NCI-H2227 (cell line): ENCODE results near the gene LEP.

Source experiments
- DNase-seq: peaks from one replicate; lab custom pipeline; 2025; ENCODE audit not compliant: unreplicated experiment; lab: John Stamatoyannopoulos, UW

The LEP gene

DNA sequence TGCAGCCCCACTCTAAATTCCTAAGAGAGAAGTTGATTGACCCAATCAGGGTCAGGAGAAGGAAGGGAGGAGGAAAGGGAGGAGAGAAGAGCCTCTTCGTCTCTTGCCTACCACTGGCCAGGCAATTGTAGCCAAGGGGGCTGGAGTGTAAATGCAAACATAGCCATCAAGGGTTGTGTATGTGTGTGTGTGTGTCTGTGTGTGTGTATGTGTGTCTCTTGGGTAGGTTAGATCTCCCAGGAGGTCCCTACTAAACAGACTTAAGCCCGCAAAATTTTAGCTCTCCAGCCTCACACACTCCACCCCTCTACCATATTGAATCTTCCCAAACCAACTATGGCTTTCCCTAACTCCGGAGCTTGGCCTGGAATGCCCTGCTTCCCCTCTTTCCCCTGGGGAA is 3.8 kb downstream of the LEP start:
- DNase-seq, result no peak

DNA sequence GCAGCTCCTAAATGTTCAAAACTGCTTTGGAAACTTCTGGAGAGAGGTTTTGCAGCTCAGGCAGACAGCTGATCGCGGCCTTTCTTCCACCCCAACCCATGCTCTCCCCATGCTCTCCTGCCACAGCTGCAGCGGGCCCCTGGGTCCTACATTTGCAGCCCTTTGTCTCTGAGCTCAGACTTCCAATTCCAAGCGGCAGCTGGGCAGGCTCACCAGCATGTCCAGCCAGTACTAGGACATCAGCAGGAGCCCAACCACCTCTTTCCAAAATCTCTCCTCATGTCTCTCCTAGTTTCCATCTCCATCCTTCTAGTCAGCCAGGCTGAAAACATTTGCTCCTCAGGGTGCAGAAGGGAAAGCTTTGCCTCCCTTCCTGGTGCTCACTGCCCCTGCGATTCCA is 6.0 kb downstream of the LEP start:
- no peak for DNase-seq

DNA sequence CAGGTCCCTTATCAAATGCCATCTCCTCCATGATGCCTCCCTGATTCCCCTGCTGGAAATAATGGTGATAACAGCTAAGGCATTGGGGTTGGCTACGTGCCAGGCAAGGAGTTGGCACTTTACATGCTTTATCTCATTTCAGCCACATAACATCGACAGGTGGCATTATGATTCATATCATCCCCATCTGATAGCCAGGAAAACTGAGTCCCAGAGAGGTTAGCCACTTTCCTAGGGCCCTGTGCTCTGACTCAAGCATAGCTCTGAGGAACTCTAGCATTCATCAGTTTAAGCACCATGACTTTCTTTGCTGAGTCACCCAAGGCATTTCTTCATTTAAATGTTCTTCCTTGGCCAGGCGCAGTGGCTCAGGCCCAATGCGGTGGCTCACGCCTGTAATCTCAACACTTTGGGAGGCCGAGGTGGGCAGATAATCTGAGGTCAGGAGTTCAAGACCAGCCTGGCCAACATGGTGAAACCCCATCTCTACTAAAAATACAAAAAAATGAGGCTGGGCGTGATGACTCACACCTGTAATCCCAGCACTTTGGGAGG is 6.6 kb downstream of the LEP start:
- no peak for DNase-seq

DNA sequence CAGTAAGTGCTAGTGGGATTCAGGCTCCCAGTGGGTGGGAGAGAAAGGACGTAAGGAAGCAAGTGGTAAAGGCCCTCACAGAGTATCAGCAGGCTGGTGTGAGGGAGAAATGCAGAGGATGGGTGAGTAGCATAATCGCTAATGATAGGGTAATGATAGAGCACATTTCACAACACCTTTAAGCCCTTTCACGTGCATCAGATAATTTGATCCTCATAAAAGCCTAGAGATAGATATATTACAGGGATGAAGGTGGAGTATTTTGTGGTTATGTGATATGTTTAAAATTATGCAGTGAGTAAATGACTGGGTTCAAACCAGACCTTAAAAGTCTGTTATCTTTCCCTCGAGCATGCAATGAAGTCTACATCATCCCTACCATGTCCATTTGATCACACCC is 10.3 kb downstream of the LEP start:
- DNase-seq, result peak; percentile 34

DNA sequence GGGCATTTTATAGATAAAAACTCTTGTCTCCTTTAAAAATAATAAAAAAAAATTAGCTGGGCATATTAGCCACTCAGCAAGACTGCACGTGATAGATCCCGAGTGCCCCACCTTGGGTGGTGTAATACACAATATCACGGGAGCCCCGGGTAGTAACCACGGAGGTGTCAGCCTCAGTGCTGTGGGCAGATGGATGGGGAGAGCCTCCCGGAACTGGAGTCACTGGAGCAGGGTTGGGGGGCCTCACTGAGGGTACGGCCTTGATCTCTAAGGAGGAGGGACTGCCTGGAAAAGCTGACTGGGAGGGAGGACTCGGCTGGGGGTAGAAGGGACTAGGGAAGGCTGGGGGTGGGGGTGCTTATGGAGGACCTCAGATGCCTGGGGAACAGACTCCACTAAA is 12.6 kb downstream of the LEP start:
- DNase-seq, result no peak

DNA sequence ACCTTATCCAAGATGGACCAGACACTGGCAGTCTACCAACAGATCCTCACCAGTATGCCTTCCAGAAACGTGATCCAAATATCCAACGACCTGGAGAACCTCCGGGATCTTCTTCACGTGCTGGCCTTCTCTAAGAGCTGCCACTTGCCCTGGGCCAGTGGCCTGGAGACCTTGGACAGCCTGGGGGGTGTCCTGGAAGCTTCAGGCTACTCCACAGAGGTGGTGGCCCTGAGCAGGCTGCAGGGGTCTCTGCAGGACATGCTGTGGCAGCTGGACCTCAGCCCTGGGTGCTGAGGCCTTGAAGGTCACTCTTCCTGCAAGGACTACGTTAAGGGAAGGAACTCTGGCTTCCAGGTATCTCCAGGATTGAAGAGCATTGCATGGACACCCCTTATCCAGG is 13.4 kb downstream of the LEP start:
- no peak for DNase-seq

DNA sequence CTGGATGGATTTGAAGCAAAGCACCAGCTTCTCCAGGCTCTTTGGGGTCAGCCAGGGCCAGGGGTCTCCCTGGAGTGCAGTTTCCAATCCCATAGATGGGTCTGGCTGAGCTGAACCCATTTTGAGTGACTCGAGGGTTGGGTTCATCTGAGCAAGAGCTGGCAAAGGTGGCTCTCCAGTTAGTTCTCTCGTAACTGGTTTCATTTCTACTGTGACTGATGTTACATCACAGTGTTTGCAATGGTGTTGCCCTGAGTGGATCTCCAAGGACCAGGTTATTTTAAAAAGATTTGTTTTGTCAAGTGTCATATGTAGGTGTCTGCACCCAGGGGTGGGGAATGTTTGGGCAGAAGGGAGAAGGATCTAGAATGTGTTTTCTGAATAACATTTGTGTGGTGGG is 14.2 kb downstream of the LEP start:
- DNase-seq, result no peak

DNA sequence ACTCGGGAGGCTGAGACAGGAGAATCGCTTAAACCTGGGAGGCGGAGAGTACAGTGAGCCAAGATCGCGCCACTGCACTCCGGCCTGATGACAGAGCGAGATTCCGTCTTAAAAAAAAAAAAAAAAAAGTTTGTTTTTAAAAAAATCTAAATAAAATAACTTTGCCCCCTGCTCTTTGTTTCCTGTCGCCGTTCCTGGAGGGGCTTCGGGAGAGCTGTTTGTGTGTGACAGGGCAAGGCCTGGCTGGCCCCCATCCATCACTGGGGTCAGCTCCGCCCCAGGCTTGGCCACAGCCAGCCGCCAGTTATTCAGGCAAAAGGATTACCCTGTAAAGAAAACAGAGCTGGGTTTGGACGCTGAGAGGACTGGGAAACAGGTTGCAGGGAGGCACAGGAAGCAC is 16.4 kb downstream of the LEP start:
- no peak for DNase-seq

DNA sequence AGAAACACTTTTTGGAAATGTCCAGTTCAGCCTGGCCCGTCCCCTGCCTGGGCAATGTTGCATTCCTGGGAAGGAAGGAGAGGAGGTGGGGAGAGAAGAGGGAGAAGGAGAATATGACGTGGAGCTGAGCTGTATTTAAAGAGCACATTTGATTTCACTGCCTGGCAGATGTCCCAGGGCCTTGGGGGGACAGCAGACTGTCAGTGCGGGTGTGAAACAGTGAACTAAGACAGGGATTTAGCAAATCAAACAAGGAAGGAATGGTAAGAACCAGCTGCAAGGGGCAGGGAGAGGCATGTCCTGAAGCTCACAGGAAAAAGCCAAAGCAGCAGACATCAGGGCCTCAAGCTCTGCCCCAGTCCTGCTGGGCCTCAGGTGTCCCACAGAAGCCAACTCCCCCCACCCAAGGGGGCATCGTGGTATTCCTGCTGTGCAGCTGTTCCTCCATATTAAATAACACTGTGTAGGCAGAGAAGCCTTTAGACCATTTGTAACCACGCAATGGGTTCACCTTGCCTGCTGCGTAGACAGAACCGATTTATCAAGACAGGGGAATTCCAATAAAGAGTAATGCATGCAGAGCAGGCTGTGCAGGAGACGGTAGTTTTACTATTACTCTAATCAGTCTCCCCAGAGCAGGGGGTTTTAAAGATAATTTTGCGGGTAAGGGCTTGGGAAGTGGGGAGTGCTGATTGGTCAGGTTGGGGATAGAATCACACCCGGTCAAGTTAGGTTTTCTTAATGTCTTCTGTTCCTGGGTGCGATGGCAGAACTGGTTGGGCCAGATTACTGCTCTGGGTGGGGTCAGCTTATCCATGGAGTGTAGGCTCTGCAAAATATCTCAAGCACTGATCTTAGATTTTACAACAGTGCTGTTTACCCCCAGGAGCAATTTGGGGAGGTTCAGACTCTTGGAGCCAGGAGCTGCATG is 18.3 kb downstream of the LEP start:
- DNase-seq, result no peak

DNA sequence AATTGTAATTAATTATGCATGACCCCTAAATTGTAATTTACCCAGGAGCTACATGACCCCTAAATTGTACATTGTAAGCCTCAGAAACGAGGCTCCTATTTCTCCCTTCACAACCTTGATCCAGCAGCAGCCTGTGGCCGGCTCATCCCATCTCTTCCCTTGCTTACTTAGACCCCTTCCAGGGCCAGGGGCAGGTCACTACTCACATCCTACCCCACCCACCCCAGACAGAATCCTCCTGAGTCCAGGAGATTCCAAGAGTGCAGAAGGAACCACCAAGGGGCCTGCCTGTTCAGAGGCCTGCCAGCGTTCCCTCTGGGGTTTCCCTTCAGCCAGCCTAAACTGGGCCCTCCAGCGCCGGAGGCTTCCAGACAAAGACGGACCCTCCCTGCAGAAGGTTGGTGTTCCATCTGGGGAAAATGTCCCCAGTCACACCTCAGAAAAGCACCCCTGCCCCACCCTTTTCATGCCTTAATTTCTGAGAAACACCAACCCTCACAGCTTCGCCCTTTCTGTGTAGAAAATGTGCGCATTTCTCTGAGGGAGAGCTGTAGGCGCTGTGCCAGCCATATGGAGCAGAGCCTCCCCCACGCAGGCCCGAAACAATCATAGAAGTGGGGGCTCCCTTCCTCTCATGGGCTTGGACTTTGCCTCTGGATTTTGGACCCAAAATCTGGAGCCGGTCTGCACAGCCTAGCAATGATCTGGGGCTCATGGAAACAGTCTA is 19.2 kb downstream of the LEP start:
- no peak for DNase-seq

DNA sequence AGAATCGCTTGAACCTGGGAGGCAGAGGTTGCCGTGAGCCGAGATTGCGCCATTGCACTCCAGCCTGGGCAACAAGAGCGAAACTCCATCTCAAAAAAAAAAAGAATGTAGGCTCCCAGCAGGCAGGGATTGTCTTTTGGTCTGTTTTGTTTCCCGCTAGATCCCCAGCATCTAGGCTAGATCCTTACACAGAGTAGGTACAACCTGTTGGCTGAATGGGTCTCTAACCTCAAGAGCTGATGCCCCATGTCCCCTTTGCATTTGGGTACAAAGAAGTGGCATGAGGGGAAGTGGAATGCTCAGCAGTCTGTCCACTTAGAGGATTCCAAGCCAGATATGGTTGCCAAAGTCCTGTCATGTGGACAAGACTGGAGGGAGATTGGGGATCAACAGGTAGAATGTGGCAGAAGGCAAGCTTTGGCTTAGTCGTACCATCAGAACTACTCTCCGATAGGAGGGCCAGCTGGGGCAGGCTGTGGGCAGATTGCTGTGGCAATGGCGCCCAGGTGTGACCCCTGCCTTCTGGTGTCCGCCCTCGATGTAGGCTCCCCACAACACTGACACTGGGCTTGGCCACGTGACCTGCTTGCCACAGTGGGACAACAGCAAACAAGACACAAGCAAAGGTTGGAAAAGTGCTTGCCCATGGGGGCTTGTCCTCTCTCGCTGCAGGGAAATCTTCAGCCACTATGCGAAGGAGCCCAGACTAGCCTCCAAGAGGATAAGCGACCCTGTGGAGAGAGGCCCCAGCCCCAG is 21.4 kb downstream of the LEP start:
- DNase-seq, result no peak

DNA sequence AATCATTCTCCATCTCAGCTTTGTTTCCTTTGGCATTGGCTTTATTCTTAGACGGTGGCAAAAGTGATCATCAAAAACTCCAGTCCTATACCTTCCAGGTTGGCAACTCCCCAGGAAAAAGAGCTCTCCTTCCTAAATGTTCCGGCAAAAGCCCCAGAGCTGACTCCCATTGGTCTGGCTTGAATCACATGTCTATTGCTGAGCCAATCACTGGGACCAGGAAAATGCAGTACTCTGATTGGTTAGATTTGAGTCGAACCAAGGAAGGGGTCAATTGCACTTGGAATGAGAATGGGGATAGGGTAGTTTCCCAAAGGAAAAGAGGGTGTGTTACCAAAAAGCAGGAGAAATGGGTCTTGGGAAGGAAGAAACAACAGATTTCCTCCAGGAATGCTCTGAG is 22.3 kb downstream of the LEP start:
- no peak for DNase-seq

DNA sequence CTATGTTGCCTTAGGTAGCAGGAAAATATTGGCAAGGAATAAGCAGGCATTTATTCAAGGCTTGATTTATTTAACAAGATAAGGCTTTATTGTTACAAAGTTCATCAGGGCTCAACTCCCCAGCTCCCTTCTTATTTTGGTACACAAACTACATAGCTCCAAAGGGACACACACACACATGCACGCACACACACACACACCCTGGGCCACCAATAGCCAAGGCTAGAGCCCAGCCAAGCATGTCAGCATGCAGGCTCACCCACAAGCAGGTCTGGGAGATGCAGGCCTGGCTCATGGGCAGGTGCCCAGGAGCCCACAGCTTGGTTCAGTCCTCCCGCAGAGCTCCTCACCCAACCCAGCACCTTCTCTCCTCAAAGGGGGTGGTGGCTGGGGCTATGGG is 23.4 kb downstream of the LEP start:
- DNase-seq, result no peak

DNA sequence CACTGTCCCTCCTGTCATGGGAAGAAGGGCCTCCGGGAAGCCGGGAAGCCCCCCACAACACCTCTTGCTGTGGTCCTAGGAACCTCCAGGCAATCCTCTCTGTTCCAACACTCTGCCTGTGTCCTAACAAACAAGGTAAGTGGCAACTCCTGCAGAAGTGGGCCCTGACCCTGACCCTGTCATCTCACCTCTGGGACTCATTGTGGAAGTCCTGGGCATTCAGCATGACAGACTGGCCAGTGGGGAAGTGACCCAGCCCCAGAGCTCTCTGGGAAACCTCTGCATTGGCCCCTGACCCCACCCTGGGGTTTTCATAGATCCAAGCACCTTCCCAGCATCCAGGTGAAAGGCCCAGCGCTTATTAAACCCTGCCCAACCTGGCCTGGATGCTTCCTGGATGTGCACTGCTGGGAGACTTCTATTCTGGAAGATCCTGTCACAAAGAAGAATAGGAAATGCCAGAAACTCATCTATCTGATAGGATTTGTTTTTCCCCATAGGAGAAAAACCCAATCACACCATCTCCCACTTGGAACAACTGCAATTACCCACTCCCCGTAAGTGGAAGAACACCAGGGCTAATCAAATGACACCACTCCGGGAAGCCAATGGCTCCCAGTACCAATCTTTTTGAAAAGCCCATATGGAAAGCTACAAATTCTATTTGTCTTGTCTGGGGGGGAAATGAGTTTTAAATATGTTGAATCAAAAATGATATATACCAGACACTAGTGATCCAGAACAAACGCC is 24.3 kb downstream of the LEP start:
- no peak for DNase-seq

DNA sequence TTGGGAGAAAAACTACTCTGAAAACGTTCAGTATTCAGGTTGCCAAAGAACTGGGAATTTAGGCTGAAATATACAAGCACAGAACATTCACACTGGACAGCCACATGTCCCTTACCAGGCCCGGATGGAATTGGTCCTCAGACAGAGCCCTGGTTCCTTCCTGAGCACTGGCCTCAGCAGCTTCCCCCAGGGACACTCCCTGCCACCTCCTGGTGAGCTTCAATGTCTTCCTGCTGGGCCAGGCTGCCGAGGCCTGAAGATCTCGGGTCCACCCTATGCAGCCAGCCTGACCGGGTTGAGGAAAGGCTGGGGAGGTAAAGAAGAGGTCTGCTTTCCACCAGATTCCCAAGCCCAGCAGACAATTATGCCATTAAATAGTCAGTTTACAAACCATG is 24.8 kb downstream of the LEP start:
- no peak for DNase-seq

DNA sequence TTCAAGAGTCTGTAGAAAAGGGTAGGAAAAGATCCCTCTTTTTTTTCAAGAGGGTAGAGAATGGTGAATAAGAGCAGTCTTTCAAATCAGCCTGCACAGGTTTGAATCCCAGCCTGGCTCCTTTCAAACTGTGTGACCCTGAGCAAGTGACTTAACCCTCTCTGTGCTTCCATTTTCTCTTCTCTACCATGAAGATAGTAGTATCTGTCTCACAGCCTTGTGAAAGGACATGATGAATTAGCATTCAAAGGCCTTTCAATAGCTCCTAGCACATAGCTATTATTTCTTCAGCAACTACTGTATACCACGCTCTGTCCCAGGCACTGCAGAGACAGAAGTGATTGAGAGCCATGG is 25.4 kb downstream of the LEP start:
- no peak for DNase-seq

DNA sequence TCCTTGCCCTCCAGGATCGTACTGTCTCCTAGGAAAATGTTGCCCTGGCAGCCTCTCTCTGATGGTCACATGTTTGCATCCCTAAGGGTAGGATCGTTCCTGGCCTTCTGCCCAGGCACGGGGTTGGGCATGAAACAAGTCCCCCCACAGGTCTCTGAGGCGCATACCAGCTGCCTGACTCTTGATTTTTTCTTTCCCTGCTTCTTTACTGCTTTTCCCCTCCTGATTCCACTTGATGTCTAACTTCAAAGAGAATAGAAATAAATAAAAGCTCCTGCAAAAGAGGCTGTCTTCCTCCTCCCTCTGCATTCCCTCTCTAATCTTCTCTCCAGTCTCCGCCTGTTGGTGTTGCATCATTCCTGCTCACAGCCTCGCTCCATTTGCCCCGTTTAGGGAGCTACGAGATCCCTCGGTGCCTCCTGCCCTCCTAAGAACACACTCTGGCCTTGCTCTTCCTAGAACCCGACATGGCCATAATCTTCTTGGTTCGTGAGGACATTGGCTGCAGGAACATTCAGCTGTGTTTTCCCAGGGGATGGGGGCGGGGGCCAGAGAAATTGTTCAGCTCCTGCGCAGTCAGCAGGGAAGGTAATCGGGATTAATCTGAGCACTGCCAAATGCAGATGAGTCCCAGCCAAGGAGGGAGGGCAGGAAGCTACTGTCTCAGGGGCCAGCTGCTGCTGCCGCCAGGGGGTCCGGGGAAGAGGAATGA is 26.0 kb downstream of the LEP start:
- peak; percentile 50 for DNase-seq

DNA sequence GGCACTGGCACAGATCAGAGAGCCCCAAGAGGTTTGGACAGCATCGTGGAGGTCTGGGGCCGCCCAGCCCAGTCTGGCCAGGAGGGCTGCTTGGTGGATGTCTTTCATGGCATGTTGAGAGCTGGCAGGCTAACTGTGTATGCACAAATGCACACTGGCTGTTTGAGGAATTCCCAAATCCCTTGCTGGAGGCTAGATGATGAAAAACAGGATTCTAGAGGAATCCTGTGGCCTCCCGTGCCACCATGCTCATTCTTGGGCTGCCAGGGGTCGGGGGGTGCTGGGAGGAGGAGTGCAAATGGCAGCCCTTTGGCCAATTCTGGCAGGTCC is 26.5 kb downstream of the LEP start:
- no peak for DNase-seq

DNA sequence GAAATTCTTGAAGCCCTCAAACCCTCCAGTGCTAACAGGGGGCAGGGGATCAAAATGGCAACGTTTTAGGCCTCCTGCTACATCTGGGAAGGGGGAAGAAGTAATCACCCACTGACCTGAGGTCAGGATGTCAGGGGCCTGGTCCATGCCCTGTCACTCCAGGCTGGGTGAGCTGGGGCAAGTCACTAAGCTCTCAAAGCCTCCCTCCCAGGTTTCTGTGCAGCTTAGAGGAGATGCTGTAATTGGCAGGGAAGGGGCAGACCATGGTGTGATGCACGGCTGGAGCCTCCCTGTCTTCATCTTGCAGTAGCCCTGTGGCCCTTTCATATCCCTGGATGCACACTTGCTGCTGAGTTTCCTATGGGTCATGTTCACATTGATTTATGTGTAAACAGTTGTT is 27.2 kb downstream of the LEP start:
- no peak for DNase-seq

DNA sequence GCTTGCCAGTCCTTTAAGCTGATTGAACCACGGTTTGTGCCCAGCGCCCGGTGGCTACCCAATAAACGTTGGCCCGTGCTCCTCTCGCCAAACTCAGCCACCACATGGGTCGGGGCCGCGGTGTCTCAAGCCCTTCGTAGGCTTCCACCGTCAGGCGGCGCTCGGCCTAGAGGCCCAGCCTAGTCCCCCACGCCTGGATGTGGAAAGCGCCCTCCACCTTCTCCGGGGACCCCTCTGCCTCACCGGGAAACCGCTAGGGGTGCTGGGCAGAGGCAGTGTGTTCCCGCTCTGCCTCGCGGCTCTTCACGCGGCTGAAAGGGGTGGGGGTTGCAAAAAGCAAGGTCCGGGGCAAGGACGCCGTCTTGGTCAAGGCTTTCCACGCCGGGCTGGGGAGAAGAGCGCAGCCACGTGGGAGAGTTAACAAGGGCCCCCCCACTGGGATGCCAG is 29.8 kb downstream of the LEP start:
- DNase-seq, result peak; percentile 23
